GM19463 (cell line): ENCODE results near the gene CST2.
"Not testable (repeated sequence)": the region's sequence is repeated elsewhere in the genome, so short reads cannot be mapped to it uniquely, and the experiment has no call there.

ENCODE experiments used
- ATAC-seq: cut with Tn5 transposase; IDR thresholded peaks from one replicate; pipeline ENCODE4 v1.9.1; 2021; ENCODE audit warnings: mild to moderate bottlenecking, moderate library complexity; ENCODE audit not compliant: unreplicated experiment

The CST2 gene

GRCh38 chr20:23826541-23827021 is at the start of gene CST2:
CST2 (minus strand) TSS chr20:23826729; CDS start chr20:23826660, 69 bp downstream.
- ATAC-seq: no peak

GRCh38 chr20:23875606-23876237 is 49.2 kb upstream of the CST2 start:
- ATAC-seq: no peak

GRCh38 chr20:23874747-23875146 is 48.2 kb upstream of the CST2 start:
- no peak for ATAC-seq

GRCh38 chr20:23873370-23874015 is 47.0 kb upstream of the CST2 start:
- ATAC-seq: no peak

- ATAC-seq: no peak
Measured at GRCh38 chr20:23872065-23872464, 45.5 kb upstream of the CST2 start.

GRCh38 chr20:23870461-23870860 is 43.9 kb upstream of the CST2 start:
- ATAC-seq: no peak

- ATAC-seq: no peak
Measured at GRCh38 chr20:23869520-23869919, 43.0 kb upstream of the CST2 start.

- ATAC-seq: no peak
Measured at GRCh38 chr20:23868321-23868720, 41.8 kb upstream of the CST2 start.

- ATAC-seq: no peak
Measured at GRCh38 chr20:23867152-23867776, 40.7 kb upstream of the CST2 start.

- not testable (repeated sequence) for ATAC-seq
Measured at GRCh38 chr20:23860771-23861170, 34.2 kb upstream of the CST2 start.

- ATAC-seq: no peak
Measured at GRCh38 chr20:23857962-23858595, 31.6 kb upstream of the CST2 start.

- no peak for ATAC-seq
Measured at GRCh38 chr20:23856736-23857135, 30.2 kb upstream of the CST2 start.

GRCh38 chr20:23856226-23856625 is 29.7 kb upstream of the CST2 start:
- no peak for ATAC-seq

GRCh38 chr20:23841693-23842092 is 15.2 kb upstream of the CST2 start:
- no peak for ATAC-seq

GRCh38 chr20:23835716-23836115 is 9.2 kb upstream of the CST2 start:
- no peak for ATAC-seq

GRCh38 chr20:23832775-23833513 is 6.4 kb upstream of the CST2 start:
- ATAC-seq: no peak

- not testable (repeated sequence) for ATAC-seq
Measured at GRCh38 chr20:23831961-23832360, 5.4 kb upstream of the CST2 start.

GRCh38 chr20:23823621-23824324 is 2.8 kb downstream of the CST2 start:
- ATAC-seq: no peak

GRCh38 chr20:23823111-23823510 is 3.4 kb downstream of the CST2 start:
- ATAC-seq: no peak

- ATAC-seq: no peak
Measured at GRCh38 chr20:23820493-23820892, 6.0 kb downstream of the CST2 start.
